ENCODE data around the gene GAST.

GRCh38 chr17:41679740-41680425, 32.2 kb upstream of the GAST start:
- TF ChIP-seq CTCF (IDR thresholded peaks at IDR 0.05; ENCODE audit: insufficient read depth, low read depth, low read length): no peak
- no peak for TF ChIP-seq EZH2 (IDR thresholded peaks at IDR 0.05; ENCODE audit: insufficient read depth, low read length)

Measured in astrocyte (in vitro differentiated cells and primary cell).